Natural killer cell (primary cell): ENCODE results near the gene GPR152. TPM values are rescaled to one million over a fixed set of nuclear protein-coding genes. Genes with fewer than 3 reads are reported as not detected.
"Not testable (repeated sequence)": the region's sequence is repeated elsewhere in the genome, so short reads cannot be mapped to it uniquely, and the experiment has no call there.

Experiments used
- ATAC-seq, 3 donors: fragments of 150-1000 bp in 2 of 3; fragments of 200-7000 bp in 1 of 3; cut with Tn5 transposase; 1 replicate in 1 of 3; 2 replicates in 2 of 3; pipeline ENCODE4 v1.10.0; 2021; ENCODE audit warnings: mild to moderate bottlenecking in 2 of 3, moderate library complexity in 2 of 3
- DNase-seq, 2 donors: peaks; one replicate each; pipeline versions ENCODE4 v3.0.0 to v3.0.0-alpha.2; 2013 to 2021; ENCODE audit warnings: mixed read lengths in 1 of 2
- H3K27ac ChIP-seq: one replicate; pipeline ENCODE4 v1.5.1; 2013; ENCODE audit warnings: mild to moderate bottlenecking, low read length
- H3K27me3 ChIP-seq: one replicate; pipeline ENCODE4 v1.6.1; 2013; ENCODE audit warnings: low read length; ENCODE audit not compliant: control insufficient read depth, insufficient read depth
- H3K36me3 ChIP-seq: one replicate; pipeline ENCODE4 v1.6.1; 2013; ENCODE audit warnings: low read length; ENCODE audit not compliant: control insufficient read depth, insufficient read depth
- H3K4me1 ChIP-seq: one replicate; pipeline ENCODE4 v1.6.1; 2013; ENCODE audit warnings: low read length; ENCODE audit not compliant: control insufficient read depth, insufficient read depth
- H3K4me3 ChIP-seq: one replicate; pipeline ENCODE4 v1.5.1; 2013; ENCODE audit warnings: low read length
- H3K9me3 ChIP-seq: one replicate; pipeline ENCODE4 v1.6.1; 2013; ENCODE audit warnings: low read length; ENCODE audit not compliant: control insufficient read depth, insufficient read depth
- H3K27ac Mint-ChIP-seq, 2 donors: one replicate each; pipeline ENCODE4 v1.8.0; 2022; ENCODE audit warnings: mild to moderate bottlenecking in 2 of 2, mixed read lengths in 2 of 2, moderate library complexity in 1 of 2
- H3K27me3 Mint-ChIP-seq, 2 donors: one replicate each; pipeline ENCODE4 v1.8.0; 2022; ENCODE audit warnings: low read depth in 2 of 2, mixed read lengths in 2 of 2
- H3K36me3 Mint-ChIP-seq: one replicate; pipeline ENCODE4 v1.8.0; 2022; ENCODE audit warnings: mixed read lengths
- H3K4me1 Mint-ChIP-seq, 2 donors: one replicate each; pipeline ENCODE4 v1.8.0; 2022; ENCODE audit warnings: mixed read lengths in 2 of 2
- H3K4me3 Mint-ChIP-seq: one replicate; pipeline ENCODE4 v1.8.0; 2022; ENCODE audit warnings: mild to moderate bottlenecking, moderate library complexity, mixed read lengths
- H3K9me3 Mint-ChIP-seq, 2 donors: one replicate each; pipeline ENCODE4 v1.8.0; 2022; ENCODE audit warnings: mixed read lengths in 2 of 2
- WGBS: methylation state at CpG from one replicate; pipeline ENCODE4 v1.1.7; 2013; ENCODE audit warnings: missing lambda C conversion rate; ENCODE audit not compliant: insufficient coverage; 5-methylcytosine and 5-hydroxymethylcytosine counted together
- intact Hi-C: fragments of 100-400 bp; cut with micrococcal nuclease; formaldehyde crosslinking; loops from one replicate; pipeline ENCODE4 v1.14.2; 2022
- total RNA-seq, 4 donors: library from RNA; stranded (reverse); fragments of 120-200 nt in 1 of 4; gene quantifications; one replicate each; pipeline versions ENCODE4 v1.2.3 to v1.2.4, GENCODE V29; 2013 to 2022
- TF ChIP-seq, protein P1 (sequence below): fragments of 200-600 bp; IDR thresholded peaks from one replicate; pipeline ENCODE4 v1.8.0; 2022; ENCODE audit warnings: antibody characterized with exemption

The GPR152 gene
- total RNA-seq, 3 donors from 2014 or later (not counting 1 experiment from before 2014, with no cell fraction given), result 0.25 TPM; not detected in 2

DNA sequence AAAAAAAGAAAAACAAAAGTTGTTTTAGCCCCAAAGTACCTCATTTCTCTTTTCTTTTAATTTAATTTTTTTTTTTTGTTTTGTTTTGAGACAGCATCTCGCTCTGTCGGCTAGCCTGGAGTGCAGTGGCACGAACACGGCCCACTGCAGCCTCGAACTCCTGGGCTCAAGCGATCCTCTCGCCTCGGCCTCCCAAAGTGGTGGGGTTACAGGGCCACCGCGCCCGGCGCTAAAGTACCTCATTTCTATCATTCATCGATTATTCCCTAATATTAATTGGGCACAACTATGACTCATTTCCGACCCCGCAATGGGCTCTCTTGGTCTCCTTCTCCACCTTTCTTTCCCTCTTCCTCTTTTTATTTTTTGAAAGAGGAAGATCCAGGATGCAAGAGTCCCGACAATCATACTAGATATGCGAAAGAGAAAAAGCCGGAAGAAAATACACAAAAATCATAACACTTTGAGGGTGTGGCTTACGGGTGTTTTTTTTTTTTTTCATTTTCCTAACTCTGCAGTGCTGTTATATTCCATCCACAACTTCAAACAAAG, 29.8 kb upstream of the GPR152 start:
- ATAC-seq, result peak; percentile 13 to 36 (median 24)
- Histone ChIP-seq H3K36me3 (peaks cover 4% of the 10 kb centered on the region), H3K27ac (peak overlapping the region; percentile 74), H3K27me3 (no peaks in the 10 kb centered on the region), H3K4me3 (peak overlapping the region; percentile 48), H3K4me1 (peaks cover 50% of the 10 kb centered on the region), H3K9me3 (no peaks in the 10 kb centered on the region)
- H3K4me3 Mint-ChIP-seq, result peak overlapping the region; percentile 99
- no peak for DNase-seq
- H3K27me3 Mint-ChIP-seq, result no peaks in the 10 kb centered on the region
- 27% methylated on average over 16 of the region's 19 CpGs for WGBS
- no peaks in the 10 kb centered on the region for H3K36me3 Mint-ChIP-seq
- no peaks in the 10 kb centered on the region for H3K9me3 Mint-ChIP-seq
- intact Hi-C loops, result loop anchor here (1.0 to 5.0 kb wide), 2 partner anchors 13 to 80 kb away; partner anchors contain the start of genes PPP1CA, TBC1D10C and TMEM134
- peak overlapping the region; percentile 97 to 98 for H3K27ac Mint-ChIP-seq
- TF ChIP-seq, protein P1, sequence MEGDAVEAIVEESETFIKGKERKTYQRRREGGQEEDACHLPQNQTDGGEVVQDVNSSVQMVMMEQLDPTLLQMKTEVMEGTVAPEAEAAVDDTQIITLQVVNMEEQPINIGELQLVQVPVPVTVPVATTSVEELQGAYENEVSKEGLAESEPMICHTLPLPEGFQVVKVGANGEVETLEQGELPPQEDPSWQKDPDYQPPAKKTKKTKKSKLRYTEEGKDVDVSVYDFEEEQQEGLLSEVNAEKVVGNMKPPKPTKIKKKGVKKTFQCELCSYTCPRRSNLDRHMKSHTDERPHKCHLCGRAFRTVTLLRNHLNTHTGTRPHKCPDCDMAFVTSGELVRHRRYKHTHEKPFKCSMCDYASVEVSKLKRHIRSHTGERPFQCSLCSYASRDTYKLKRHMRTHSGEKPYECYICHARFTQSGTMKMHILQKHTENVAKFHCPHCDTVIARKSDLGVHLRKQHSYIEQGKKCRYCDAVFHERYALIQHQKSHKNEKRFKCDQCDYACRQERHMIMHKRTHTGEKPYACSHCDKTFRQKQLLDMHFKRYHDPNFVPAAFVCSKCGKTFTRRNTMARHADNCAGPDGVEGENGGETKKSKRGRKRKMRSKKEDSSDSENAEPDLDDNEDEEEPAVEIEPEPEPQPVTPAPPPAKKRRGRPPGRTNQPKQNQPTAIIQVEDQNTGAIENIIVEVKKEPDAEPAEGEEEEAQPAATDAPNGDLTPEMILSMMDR, result no peak
- peaks cover 42 to 44% of the 10 kb centered on the region in 2 donors for H3K4me1 Mint-ChIP-seq

DNA sequence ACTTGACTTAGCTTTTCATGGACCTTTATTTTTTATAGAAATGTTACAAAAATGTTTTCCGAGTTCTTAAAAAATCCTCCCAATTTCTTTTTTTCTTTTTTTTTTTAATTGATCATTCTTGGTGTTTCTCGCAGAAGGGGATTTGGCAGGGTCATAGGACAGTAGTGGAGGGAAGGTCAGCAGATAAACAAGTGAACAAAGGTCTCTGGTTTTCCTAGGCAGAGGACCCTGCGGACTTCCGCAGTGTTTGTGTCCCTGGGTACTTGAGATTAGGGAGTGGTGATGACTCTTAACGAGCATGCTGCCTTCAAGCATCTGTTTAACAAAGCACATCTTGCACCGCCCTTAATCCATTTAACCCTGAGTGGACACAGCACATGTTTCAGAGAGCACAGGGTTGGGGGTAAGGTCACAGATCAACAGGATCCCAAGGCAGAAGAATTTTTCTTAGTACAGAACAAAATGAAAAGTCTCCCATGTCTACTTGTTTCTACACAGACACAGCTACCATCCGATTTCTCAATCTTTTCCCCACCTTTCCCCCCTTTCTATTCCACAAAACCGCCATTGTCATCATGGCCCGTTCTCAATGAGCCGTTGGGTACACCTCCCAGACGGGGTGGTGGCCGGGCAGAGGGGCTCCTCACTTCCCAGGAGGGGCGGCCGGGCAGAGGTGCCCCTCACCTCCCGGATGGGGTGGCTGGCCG, 25.0 kb upstream of the GPR152 start:
- H3K4me3 ChIP-seq, H3K27ac Mint-ChIP-seq, ATAC-seq, H3K4me1 Mint-ChIP-seq, H3K9me3 Mint-ChIP-seq, H3K4me1 ChIP-seq, DNase-seq, H3K27ac ChIP-seq, intact Hi-C loops, H3K9me3 ChIP-seq, H3K36me3 ChIP-seq, H3K27me3 Mint-ChIP-seq, H3K27me3 ChIP-seq, H3K4me3 Mint-ChIP-seq, H3K36me3 Mint-ChIP-seq: not testable (repeated sequence)
- WGBS, result 94% methylated on average over 10 of the region's 16 CpGs

DNA sequence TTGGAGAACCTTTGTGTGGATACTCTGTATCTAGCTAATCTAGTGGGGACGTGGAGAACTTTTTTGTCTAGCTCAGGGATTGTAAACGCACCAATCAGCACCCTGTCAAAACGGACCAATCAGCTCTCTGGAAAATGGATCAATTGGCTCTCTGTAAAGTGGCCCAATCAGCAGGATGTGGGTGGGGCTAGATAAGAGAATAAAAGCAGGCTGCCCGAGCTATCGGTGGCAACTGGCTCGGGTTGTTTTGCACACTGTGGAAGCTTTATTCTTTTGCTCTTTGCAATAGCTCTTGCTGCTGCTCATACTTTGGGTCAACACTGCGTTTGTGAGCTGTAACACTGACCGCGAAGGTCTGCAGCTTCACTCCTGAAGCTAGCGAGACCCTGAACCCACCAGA, 24.2 kb upstream of the GPR152 start:
- H3K27me3 Mint-ChIP-seq, H3K36me3 ChIP-seq, H3K4me3 ChIP-seq, H3K9me3 Mint-ChIP-seq, ATAC-seq, H3K4me3 Mint-ChIP-seq, H3K36me3 Mint-ChIP-seq, intact Hi-C loops, H3K4me1 ChIP-seq, H3K27me3 ChIP-seq, DNase-seq, H3K9me3 ChIP-seq, H3K27ac ChIP-seq, H3K4me1 Mint-ChIP-seq, H3K27ac Mint-ChIP-seq: not testable (repeated sequence)
- WGBS, result 93% methylated on average over 10 of the region's 10 CpGs

DNA sequence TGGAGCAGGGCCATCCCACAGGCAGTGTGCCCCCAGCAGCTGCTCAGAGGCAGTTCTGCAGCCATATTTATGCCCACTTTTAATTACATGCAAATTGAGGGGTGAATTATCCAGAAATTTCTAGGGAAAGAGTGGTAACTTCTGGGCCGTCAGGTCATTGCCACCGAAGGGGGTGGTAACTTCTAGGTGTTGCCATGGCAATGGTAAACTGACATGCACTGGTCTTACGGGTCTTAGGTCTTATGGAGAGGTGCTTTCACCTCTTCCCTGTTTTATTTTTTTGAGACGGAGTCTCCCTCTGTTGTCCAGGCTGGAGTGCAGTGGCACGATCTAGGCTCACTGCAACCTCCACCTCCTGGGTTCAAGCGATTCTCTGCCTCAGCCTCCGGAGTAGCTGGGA, 20.4 kb upstream of the GPR152 start:
- Histone ChIP-seq H3K36me3 (no peaks in the 10 kb centered on the region), H3K4me1 (peaks cover 14% of the 10 kb centered on the region), H3K9me3 (no peaks in the 10 kb centered on the region), H3K27ac (no peak overlapping the region), H3K27me3 (no peaks in the 10 kb centered on the region), H3K4me3 (no peak overlapping the region)
- ATAC-seq (no peak), DNase-seq (no peak)
- TF ChIP-seq, protein P1, result no peak
- no peaks in the 10 kb centered on the region for H3K9me3 Mint-ChIP-seq
- H3K36me3 Mint-ChIP-seq, result no peaks in the 10 kb centered on the region
- H3K4me3 Mint-ChIP-seq, result no peak overlapping the region
- peaks cover 6 to 7% of the 10 kb centered on the region in 2 donors for H3K4me1 Mint-ChIP-seq
- H3K27me3 Mint-ChIP-seq, result no peaks in the 10 kb centered on the region
- no peak overlapping the region for H3K27ac Mint-ChIP-seq
- intact Hi-C loops, result no loop called here
- WGBS, result 83% methylated on average over 6 of the region's 7 CpGs
